Stimulated activated naive CD4-positive, alpha-beta T cell treated with Interleukin-2 at 50 U/mL for 16 hours (primary cell): ENCODE data around the gene DEXI.
"Not testable (repeated sequence)": the region's sequence is repeated elsewhere in the genome, so short reads cannot be mapped to it uniquely, and the experiment has no call there.

Experiments used
- DNase-seq: peaks from one replicate; lab custom pipeline; 2025; lab: John Stamatoyannopoulos, UW

DEXI gene

GRCh38 chr16:10968498-10968897, 26.2 kb upstream of the DEXI start:
- no peak for DNase-seq

DNA sequence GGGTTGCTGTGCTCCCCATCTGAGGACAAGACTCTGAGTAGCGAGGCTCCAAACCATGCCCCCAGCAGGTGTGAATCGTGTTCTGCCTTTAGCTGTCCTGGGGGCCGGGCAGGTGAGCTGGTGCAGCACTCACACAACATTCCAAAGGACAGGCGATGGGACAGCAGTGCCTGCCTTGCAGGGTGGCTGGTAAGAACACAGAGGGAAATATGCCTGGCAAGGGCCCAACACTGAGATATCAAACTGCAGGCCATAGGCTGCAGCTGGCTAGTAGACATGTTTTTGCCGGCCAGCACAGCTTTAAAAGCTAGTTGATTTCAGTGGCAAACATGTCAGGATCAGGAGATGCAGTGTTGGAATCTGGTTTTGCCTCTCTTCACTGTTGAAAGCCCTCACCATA, 25.7 kb upstream of the DEXI start:
- DNase-seq: no peak

GRCh38 chr16:10966559-10966958, 24.3 kb upstream of the DEXI start:
- DNase-seq: peak; percentile 15

- no peak for DNase-seq
Measured at GRCh38 chr16:10966129-10966528, 23.9 kb upstream of the DEXI start.

GRCh38 chr16:10965440-10966061, 23.3 kb upstream of the DEXI start:
- DNase-seq: peak; percentile 32

GRCh38 chr16:10964891-10965326, 22.6 kb upstream of the DEXI start:
- DNase-seq: peak; percentile 80

DNA sequence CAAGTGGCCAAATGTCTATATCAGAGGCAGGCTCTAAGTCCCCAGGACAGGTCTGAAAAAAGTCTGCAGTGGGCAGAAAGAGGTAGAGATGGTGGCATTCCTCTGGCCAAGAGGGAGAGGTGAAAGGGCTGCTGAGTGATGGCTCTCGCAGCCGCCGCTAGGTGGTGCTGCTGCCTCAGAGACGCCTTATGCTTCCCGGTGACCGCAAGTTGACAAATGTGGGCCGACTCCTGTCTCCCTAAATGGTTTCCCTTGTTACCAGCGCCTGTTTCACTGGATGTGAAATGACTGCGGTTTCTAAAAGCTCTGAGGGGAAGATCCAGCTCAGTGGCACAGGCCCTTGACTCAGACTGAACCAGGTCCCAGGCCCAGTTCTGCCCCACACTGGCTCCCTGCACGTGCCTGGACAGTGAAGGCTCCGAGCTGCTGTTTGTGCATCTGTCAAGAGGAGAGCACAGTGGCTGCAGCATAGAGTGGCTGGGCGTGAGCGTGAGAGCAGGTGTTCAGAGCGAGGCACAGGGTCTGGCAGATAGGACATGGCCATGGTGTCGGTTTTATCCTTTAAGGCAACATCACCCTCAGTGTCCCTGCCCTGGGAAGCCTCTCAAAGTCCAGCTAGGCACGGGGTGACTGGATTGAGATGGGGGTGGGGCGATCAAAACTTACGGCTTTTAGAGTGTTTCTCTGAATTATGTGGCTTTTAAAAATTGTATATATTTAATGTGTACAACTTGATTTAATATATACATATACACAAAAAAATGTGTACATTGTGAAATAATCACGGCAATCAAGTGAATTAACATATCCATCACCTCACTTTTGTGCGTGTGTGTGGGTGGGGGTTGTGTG, 22.0 kb upstream of the DEXI start:
- peak; percentile 75 for DNase-seq

DNA sequence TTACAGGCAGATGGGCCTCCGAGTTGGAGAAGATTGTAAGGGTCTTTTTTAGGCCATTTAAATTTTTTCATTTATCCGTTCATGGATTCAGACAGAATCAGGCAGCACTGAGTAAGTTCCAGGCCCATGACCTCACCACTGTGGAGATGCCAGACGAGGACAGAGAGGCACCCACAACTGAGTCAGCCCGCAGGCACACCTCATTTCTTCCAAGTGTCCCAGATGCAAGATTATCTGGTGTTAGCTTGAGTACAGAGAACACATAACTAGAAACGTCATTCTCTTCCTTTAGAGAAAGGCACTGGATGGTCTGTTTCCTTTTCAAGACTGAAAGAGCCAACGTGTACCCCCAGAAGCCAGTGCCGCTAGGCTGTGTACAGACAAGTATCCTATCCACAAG, 19.0 kb upstream of the DEXI start:
- DNase-seq: no peak

- DNase-seq: no peak
Measured at GRCh38 chr16:10959161-10959560, 16.9 kb upstream of the DEXI start.

GRCh38 chr16:10957771-10958482, 15.7 kb upstream of the DEXI start:
- DNase-seq: peak; percentile 6

DNA sequence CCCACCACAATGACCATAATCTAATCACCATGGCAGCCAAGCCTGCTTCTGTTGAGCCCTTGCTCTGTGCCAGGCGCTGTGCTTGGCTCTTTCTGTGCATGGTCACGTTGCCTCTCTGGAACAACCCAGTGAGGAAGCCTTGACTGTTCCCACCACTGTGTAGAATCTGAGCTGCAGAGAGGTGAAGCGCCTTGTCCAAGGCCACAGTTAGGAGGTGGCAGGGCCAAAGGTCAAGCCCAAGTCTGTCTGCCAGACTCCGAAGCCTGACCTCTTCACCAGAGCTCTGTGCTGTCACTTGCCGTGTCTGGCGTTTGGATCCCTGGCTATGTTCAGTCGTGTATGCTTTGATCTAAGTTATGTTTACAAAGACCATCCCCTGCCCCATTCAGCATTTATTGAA, 12.6 kb upstream of the DEXI start:
- no peak for DNase-seq

DNA sequence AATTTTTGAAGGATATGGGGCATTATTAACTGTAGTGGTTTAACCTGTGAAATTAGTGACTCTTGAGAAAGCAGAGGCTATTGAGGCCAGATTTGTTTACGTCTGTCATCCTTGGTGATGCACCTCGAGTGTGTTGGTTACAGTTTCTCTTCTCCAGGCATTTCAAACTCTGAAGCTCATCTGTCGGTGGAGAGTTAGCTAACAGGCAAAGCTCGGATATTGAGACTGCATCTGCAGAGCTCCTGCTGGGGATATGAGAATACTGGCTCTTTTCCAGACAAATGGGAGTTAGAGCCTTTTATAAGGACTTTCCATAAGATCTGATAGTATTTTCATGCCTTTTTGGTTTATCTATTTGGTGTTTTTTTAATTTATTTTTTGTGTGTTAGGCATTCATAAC, 8.8 kb upstream of the DEXI start:
- DNase-seq: no peak

- DNase-seq: no peak
Measured at GRCh38 chr16:10950393-10950792, 8.1 kb upstream of the DEXI start.

DNA sequence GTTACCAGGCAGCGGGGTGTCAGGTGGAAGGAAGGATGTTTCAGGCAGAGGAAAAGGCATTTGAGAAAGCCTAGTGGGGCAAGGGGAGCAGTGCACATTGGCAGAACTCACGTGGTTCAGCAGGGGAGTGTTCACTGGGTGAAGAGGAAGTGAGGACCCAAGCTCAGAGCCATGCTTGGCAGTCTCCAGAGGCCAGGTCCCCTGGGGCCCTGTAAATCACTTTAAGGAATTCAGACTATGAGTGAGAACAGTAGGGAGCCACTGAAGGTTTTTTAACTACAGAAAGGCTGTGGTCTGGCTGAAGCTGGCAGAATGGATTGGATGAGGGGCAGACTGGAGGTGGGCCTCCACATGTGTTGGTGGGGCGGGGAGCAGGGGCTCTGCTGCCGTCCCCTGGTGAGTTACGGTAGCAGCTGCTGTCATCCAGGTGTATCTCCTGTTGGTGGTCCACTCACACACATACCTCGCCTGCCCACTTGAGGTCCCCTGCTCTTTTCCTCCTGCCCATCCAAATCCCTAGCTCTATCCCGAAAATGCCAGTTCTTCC, 7.2 kb upstream of the DEXI start:
- peak; percentile 11 for DNase-seq

DNA sequence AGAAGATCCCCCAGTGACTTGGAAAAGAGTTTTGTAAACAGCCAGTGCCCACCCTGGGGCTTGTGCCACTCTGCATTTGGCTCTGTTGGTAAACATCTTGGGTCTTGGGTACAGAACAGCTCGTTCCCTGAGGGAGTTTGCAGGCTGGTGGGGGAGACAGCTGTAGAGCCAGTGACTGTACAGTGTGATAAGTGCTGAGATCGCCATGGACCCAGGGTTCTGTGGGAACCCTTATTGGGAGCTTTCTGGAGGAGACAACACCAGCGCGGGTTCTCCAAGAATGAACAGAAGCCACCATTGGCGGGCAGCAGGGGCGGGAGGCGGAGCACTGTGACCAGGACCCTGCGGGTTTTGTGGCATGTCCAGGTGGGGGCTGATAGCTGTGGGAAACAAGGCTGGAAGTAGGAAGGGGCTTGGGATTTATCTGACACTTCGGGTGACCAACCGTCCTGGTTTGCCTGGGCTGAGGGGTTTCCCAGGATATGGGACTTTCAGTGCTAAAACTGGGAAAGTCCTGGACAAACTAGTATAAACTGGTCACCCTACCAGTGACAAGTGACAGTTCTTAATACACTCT, 5.0 kb upstream of the DEXI start:
- DNase-seq: no peak

- DNase-seq: no peak
Measured at GRCh38 chr16:10946308-10946707, 4.0 kb upstream of the DEXI start.

DNA sequence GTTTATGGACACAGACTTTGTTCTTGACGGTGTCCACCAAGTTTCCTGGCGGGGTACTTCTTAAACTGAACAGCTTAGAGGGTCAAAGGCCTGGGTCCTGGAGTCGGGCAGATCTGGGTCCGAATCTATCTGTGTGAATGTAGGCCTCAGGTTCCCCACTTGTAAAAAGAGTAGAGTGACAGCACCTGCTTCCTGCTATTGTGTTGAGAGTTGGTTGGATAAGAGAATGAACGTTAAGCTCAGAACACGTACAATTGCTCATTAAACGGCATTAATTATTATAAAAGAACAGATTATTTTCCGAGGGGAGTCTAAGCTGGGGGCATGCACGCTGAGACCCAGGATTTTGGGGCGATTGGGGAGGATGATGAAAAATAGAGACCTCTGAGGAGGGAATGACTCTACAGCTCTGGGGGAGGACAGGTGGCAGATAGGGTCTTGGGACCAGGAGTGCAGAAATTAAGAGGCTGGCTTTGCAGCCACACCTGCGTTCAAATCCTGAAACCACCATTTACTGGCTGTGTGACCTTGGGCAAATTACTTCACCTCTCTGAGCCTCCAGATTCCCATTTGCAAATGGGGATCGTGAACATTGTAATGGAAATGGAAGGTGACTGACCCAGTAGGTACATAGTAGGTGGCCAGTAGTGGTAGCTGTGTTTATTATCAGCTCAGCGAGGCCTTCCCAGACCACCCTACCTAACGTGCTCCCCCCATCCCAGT, 3.0 kb upstream of the DEXI start:
- no peak for DNase-seq

DNA sequence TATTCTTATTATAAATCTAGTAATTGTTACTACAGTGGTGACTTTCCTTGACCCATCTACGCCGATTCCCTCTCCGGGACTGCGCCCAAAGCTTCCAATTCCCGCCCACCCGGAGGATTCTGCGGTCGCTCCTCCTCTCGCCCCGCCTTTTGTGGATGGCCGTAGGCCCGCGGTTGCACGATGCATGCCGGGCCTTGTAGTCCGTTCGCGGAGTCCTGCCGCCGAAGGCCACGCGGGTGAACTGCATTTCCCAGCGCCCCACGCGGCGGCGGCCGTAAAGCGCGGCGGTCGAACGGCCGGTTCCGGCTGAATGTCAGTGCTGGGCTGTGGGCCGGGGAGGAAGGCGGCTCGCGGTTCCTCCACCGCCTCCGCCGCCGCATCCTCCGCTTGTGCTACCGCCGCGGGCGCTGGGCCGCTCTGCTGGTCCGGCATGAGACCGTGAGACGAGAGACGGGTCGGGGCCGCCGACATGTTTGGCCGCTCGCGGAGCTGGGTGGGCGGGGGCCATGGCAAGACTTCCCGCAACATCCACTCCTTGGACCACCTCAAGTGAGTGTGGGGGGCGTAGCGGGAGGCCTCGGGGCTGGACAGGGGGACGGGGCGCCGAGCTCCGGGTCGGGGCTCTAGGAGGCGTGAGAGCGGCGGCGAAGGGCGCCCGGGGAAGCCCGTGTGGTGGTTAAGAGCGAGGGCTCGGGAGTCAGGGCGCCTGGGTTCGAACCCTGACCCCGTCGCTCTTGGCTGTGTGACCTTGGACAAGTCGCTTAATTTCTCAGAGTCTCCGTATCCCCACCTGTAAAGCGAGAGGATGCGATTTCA, 2.2 kb upstream of the DEXI start, which contains the start of gene CLEC16A:
CLEC16A (plus strand) TSS at position 316 of the 816 bp plus-strand sequence; CDS start at position 470, 154 bp downstream.
- DNase-seq: peak; percentile 94

- DNase-seq: no peak
Measured at GRCh38 chr16:10943064-10943353, 741 bp upstream of the DEXI start.

DNA sequence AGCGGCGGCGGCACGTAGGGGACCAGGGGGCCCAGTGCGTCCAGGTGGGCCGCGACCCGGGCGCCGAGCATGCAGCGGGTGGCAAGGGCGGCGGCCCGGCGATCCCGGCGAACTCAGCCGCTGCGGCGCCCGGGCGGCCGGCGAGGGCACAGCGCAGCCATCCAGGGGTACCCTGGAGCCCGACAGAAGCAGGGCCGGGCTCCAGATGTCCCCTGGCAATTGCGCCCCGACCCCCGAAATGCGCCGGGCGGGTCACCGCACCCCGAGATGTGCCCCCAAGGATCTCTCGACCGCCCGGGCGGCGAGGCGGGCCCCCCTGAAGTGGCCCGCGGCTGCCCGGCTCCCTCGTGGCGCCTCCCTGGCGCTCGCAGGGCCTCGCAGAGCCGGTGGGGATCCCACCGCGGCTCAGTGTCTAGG, 325 bp downstream of the DEXI start:
- not testable (repeated sequence) for DNase-seq
